NCI-H2196 (cell line): Measurements from ENCODE around the gene KLHL17.
A peak's percentile ranks its signal among the peaks of the same experiment; 100 is the strongest.

ENCODE experiments used
- DNase-seq: peaks from one replicate; lab custom pipeline; 2025; ENCODE audit not compliant: unreplicated experiment; lab: John Stamatoyannopoulos, UW

KLHL17 gene

GRCh38 chr1:947958-948357 lies 12.4 kb upstream of the KLHL17 start:
- no peak for DNase-seq

GRCh38 chr1:950268-950667 lies 10.1 kb upstream of the KLHL17 start:
- DNase-seq = no peak

GRCh38 chr1:950881-951280 lies 9.5 kb upstream of the KLHL17 start:
- DNase-seq = no peak

GRCh38 chr1:951364-951763 lies 9.0 kb upstream of the KLHL17 start:
- DNase-seq = no peak

GRCh38 chr1:952201-952600 lies 8.2 kb upstream of the KLHL17 start:
- no peak for DNase-seq

GRCh38 chr1:952603-953002 lies 7.8 kb upstream of the KLHL17 start:
- DNase-seq = no peak

GRCh38 chr1:953524-954320 lies 6.7 kb upstream of the KLHL17 start:
- DNase-seq = no peak

- DNase-seq = no peak
Measured at GRCh38 chr1:954927-955326, 5.5 kb upstream of the KLHL17 start.

- no peak for DNase-seq
Measured at GRCh38 chr1:955474-955873, 4.9 kb upstream of the KLHL17 start.

- DNase-seq = no peak
Measured at GRCh38 chr1:956636-957035, 3.7 kb upstream of the KLHL17 start.

GRCh38 chr1:958823-959730 lies 1.3 kb upstream of the KLHL17 start, which contains the start of gene NOC2L:
NOC2L (minus strand) TSS chr1:959256; CDS start chr1:959240, 16 bp downstream.
- peak; percentile 87 for DNase-seq

GRCh38 chr1:959731-960362 lies 537 bp upstream of the KLHL17 start:
- no peak for DNase-seq

- DNase-seq = no peak
Measured at GRCh38 chr1:961132-961669, 817 bp downstream of the KLHL17 start.

GRCh38 chr1:962381-963300 lies 2.3 kb downstream of the KLHL17 start:
- no peak for DNase-seq

GRCh38 chr1:963301-963651 lies 2.9 kb downstream of the KLHL17 start:
- no peak for DNase-seq

- DNase-seq = no peak
Measured at GRCh38 chr1:963746-964525, 3.6 kb downstream of the KLHL17 start.

GRCh38 chr1:964691-965525 lies 4.5 kb downstream of the KLHL17 start:
- no peak for DNase-seq

GRCh38 chr1:965526-966134 lies 5.2 kb downstream of the KLHL17 start:
- no peak for DNase-seq
